NCI-H2227 treated with DMSO at 0.1 percent for 48 hours (cell line): ENCODE results near the gene KANTR.
A peak's percentile ranks its signal among the peaks of the same experiment; 100 is the strongest.

Experiments
- DNase-seq: peaks from one replicate; lab custom pipeline; 2025; lab: John Stamatoyannopoulos, UW

KANTR gene

GRCh38 chrX:53093748-53094581 is at the start of gene KANTR:
Gene KANTR (plus strand): TSS chrX:53094142. CDS start chrX:53124273, 30,131 bp downstream.
- DNase-seq = peak; percentile 97

GRCh38 chrX:53044995-53045394 is 48.9 kb upstream of the KANTR start:
- no peak for DNase-seq

GRCh38 chrX:53047228-53047627 is 46.7 kb upstream of the KANTR start:
- no peak for DNase-seq

- DNase-seq = peak; percentile 92
Observed at GRCh38 chrX:53048169-53049126, 45.5 kb upstream of the KANTR start, which contains the start of gene GPR173. Gene GPR173 (plus strand): TSS chrX:53048789. CDS start chrX:53076622, 27,833 bp downstream.

- no peak for DNase-seq
Observed at GRCh38 chrX:53049127-53049517, 44.8 kb upstream of the KANTR start.

- no peak for DNase-seq
Observed at GRCh38 chrX:53050841-53051240, 43.1 kb upstream of the KANTR start.

- DNase-seq = no peak
Observed at GRCh38 chrX:53055244-53055849, 38.6 kb upstream of the KANTR start.

GRCh38 chrX:53056292-53056691 is 37.6 kb upstream of the KANTR start:
- no peak for DNase-seq

- no peak for DNase-seq
Observed at GRCh38 chrX:53065104-53065503, 28.8 kb upstream of the KANTR start.

GRCh38 chrX:53071064-53071463 is 22.9 kb upstream of the KANTR start:
- DNase-seq = no peak

GRCh38 chrX:53071604-53072417 is 22.1 kb upstream of the KANTR start:
- peak; percentile 84 for DNase-seq

GRCh38 chrX:53072418-53073114 is 21.4 kb upstream of the KANTR start:
- no peak for DNase-seq

GRCh38 chrX:53073115-53073586 is 20.8 kb upstream of the KANTR start:
- DNase-seq = peak; percentile 45

GRCh38 chrX:53075011-53075410 is 18.9 kb upstream of the KANTR start:
- no peak for DNase-seq

GRCh38 chrX:53076671-53077070 is 17.3 kb upstream of the KANTR start:
- no peak for DNase-seq

- DNase-seq = no peak
Observed at GRCh38 chrX:53077207-53078197, 16.4 kb upstream of the KANTR start.

GRCh38 chrX:53078943-53079342 is 15.0 kb upstream of the KANTR start:
- no peak for DNase-seq

GRCh38 chrX:53080628-53081580 is 13.0 kb upstream of the KANTR start:
- DNase-seq = no peak
